DND-41 (cell line): ENCODE data around the gene NAA16.
"Not testable (repeated sequence)": the region's sequence is repeated elsewhere in the genome, so short reads cannot be mapped to it uniquely, and the experiment has no call there.

Experiments
- ATAC-seq: fragments of 200-7000 bp; cut with Tn5 transposase; 3 replicates; pipeline ENCODE4 v1.9.1; 2021; ENCODE audit warnings: low read depth; ENCODE audit not compliant: insufficient read depth
- DNase-seq: peaks from one replicate; pipeline ENCODE4 v3.0.0-alpha.2; 2020
- H2AFZ ChIP-seq: 2 replicates; pipeline ENCODE4 v1.6.0; 2012; ENCODE audit warnings: low read depth, low read length
- H3K27ac ChIP-seq: 2 replicates; pipeline ENCODE4 v1.5.1; 2012; ENCODE audit warnings: low read length, inconsistent platforms
- H3K27me3 ChIP-seq: fragments of 200-600 bp; sonication (generic); 2 replicates; pipeline ENCODE4 v1.6.0; 2012; ENCODE audit warnings: low read length, mild to moderate bottlenecking, inconsistent platforms; ENCODE audit not compliant: insufficient read depth, poor library complexity
- H3K36me3 ChIP-seq: 2 replicates; pipeline ENCODE4 v1.5.1; 2012; ENCODE audit warnings: low read length, inconsistent platforms; ENCODE audit not compliant: insufficient read depth
- H3K4me1 ChIP-seq: 2 replicates; pipeline ENCODE4 v1.5.1; 2012; ENCODE audit warnings: mild to moderate bottlenecking, low read length; ENCODE audit not compliant: insufficient read depth
- H3K4me2 ChIP-seq: 2 replicates; pipeline ENCODE4 v1.6.0; 2012; ENCODE audit warnings: mild to moderate bottlenecking, moderate library complexity, low read length, inconsistent platforms; ENCODE audit not compliant: insufficient read depth
- H3K4me3 ChIP-seq, 2 experiments: fragments of 200-600 bp in 1 of 2; shearing (Covaris generic) in 1 of 2; 2 replicates each; pipeline ENCODE4 v1.5.1; 2012 to 2016; ENCODE audit warnings: inconsistent platforms in 2 of 2, low read length in 2 of 2, mild to moderate bottlenecking in 2 of 2, low read depth in 1 of 2, moderate library complexity in 1 of 2
- H3K79me2 ChIP-seq: 2 replicates; pipeline ENCODE4 v1.6.0; 2012; ENCODE audit warnings: low read length, inconsistent platforms; ENCODE audit not compliant: insufficient read depth
- H3K9ac ChIP-seq: 2 replicates; pipeline ENCODE4 v1.6.0; 2012; ENCODE audit warnings: low read depth, mild to moderate bottlenecking, inconsistent platforms, low read length, moderate library complexity
- H3K9me3 ChIP-seq: 2 replicates; pipeline ENCODE4 v1.5.1; 2012; ENCODE audit warnings: low read length, moderate library complexity, mild to moderate bottlenecking, inconsistent platforms; ENCODE audit not compliant: insufficient read depth, severe bottlenecking
- H4K20me1 ChIP-seq: 2 replicates; pipeline ENCODE4 v1.6.0; 2012; ENCODE audit warnings: low read length; ENCODE audit not compliant: insufficient read depth
- CTCF ChIP-seq: IDR thresholded peaks from 2 replicates; pipeline ENCODE4 v1.5.1; 2012; ENCODE audit warnings: borderline replicate concordance, low read length, moderate library complexity, mild to moderate bottlenecking; ENCODE audit not compliant: poor library complexity, severe bottlenecking; ENCODE audit errors: extremely low read depth
- EZH2 ChIP-seq: IDR thresholded peaks from 3 replicates; pipeline ENCODE4 v1.6.1; 2012; ENCODE audit warnings: borderline replicate concordance, low read depth, mild to moderate bottlenecking, moderate library complexity, low read length, inconsistent platforms; ENCODE audit not compliant: severe bottlenecking

Gene NAA16

GRCh38 chr13:41274881-41275280 lies 36.2 kb upstream of the NAA16 start:
- Histone ChIP-seq H3K27me3 (no peaks in the 10 kb centered on the region), H4K20me1 (no peaks in the 10 kb centered on the region), H3K9ac (no peak overlapping the region), H3K79me2 (no peaks in the 10 kb centered on the region), H3K4me3 (no peak overlapping the region), H3K27ac (no peak overlapping the region), H3K36me3 (no peaks in the 10 kb centered on the region), H2AFZ (no peak overlapping the region), H3K4me1 (peaks cover 10% of the 10 kb centered on the region), H3K4me2 (no peak overlapping the region), H3K9me3 (peaks cover 16% of the 10 kb centered on the region)
- DNase-seq = no peak
- ATAC-seq = no peak
- TF ChIP-seq CTCF (no peak), EZH2 (no peak)

GRCh38 chr13:41276824-41277223 lies 34.2 kb upstream of the NAA16 start:
- no peak overlapping the region for H3K9ac ChIP-seq
- DNase-seq = no peak
- TF ChIP-seq EZH2 (no peak), CTCF (no peak)
- no peak overlapping the region for H3K4me2 ChIP-seq
- no peaks in the 10 kb centered on the region for H3K36me3 ChIP-seq
- H3K79me2 ChIP-seq = no peaks in the 10 kb centered on the region
- no peak overlapping the region for H3K27ac ChIP-seq
- H3K9me3 ChIP-seq = peaks cover 3% of the 10 kb centered on the region
- no peaks in the 10 kb centered on the region for H4K20me1 ChIP-seq
- ATAC-seq = no peak
- H2AFZ ChIP-seq = no peak overlapping the region
- H3K4me1 ChIP-seq = peaks cover 4% of the 10 kb centered on the region
- no peak overlapping the region for H3K4me3 ChIP-seq
- no peaks in the 10 kb centered on the region for H3K27me3 ChIP-seq

GRCh38 chr13:41279156-41279555 lies 31.9 kb upstream of the NAA16 start:
- not testable (repeated sequence) for H3K4me1 ChIP-seq, H3K4me2 ChIP-seq, H3K27ac ChIP-seq, ATAC-seq, H3K79me2 ChIP-seq, H3K9me3 ChIP-seq, H3K36me3 ChIP-seq, DNase-seq, H2AFZ ChIP-seq, H3K27me3 ChIP-seq, H3K9ac ChIP-seq, H3K4me3 ChIP-seq, H4K20me1 ChIP-seq

GRCh38 chr13:41282129-41282571 lies 28.9 kb upstream of the NAA16 start:
- no peaks in the 10 kb centered on the region for H3K36me3 ChIP-seq
- H4K20me1 ChIP-seq = no peaks in the 10 kb centered on the region
- H3K4me1 ChIP-seq = no peaks in the 10 kb centered on the region
- H3K4me3 ChIP-seq = no peak overlapping the region
- H2AFZ ChIP-seq = no peak overlapping the region
- H3K79me2 ChIP-seq = no peaks in the 10 kb centered on the region
- no peaks in the 10 kb centered on the region for H3K9me3 ChIP-seq
- no peak for TF ChIP-seq CTCF
- ATAC-seq = no peak
- no peaks in the 10 kb centered on the region for H3K27me3 ChIP-seq
- H3K4me2 ChIP-seq = no peak overlapping the region
- no peak for DNase-seq
- no peak overlapping the region for H3K27ac ChIP-seq
- H3K9ac ChIP-seq = no peak overlapping the region
